Measurements from ENCODE around the gene GRM5.

GRM5 gene

GRCh38 chr11:88831303-88831890, 234.4 kb downstream of the GRM5 start:
- DNase-seq (ENCODE audit: low read depth): no peak

GRCh38 chr11:88827018-88827676, 238.6 kb downstream of the GRM5 start:
- no peak for DNase-seq (ENCODE audit: low read depth)

- DNase-seq (ENCODE audit: low read depth): no peak
Observed at GRCh38 chr11:88819616-88820015, 246.2 kb downstream of the GRM5 start.

DNA sequence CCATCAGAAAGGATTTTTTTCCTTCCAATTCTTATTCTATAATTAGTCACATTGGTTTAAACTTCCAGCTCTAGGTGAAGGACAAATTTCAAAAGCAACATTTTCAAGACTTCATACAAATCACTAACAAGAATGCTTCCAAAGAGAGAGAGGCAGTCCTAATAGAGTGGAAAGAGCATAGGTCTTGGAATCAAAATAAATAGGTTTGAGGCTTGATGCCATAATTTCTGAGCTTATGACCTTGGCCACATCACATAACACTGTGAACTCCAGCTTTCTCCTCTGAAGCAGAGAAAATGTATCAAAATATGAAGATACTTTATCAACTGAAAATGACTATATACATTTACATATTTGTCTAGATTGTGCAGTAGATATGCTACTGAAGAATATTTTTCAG, 246.8 kb downstream of the GRM5 start:
- no peak for DNase-seq (ENCODE audit: low read depth)

GRCh38 chr11:88815505-88815904, 250.3 kb downstream of the GRM5 start:
- no peak for DNase-seq (ENCODE audit: low read depth)

DNA sequence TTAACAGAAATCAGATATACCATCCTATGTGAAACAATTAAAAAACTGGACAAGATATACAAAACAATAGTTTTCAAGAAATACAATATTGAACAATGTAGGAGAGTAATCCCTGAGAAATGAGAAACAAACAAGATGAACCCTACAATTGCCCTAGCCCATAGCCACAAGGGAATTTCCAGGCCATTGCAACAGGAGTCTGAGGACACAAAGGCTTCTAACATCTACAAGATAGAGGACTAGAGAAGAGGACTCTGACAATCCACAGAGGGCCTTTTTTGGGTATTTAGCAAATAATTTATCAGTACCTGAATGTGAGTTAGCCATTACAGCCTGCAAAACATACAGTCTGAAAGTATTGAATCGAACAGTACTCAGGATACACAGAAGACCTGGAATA, 251.7 kb downstream of the GRM5 start:
- no peak for DNase-seq (ENCODE audit: low read depth)

DNA sequence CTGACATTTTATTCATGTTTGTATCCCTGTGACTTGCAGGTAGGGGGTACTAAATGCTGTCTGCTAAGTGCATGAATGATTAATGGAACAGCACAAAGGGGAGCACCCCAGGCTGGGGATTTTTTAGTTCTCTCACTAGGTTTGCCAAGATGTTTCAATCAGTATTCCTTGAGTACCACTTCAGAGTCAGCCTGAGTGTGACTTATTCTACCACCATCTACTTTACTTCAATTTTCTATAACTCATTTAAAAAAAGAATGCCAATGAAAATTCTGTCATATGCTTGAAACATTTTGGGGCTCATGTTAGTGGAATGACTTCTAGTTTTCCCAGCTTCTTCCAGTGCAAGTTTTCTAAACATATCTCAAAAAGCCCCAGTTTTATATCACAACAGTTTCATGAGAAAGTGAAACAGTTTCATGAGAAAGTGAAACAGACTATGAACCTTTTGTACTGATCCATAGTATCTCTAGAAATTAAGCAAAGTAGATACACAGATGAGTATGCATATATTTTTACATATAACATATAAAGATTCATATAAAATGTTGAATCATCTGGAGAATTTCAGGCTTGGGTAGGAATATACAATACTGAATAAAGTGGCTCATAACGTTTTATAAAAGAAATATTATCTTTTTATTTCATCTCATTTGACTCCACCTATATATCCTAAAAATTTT, 252.4 kb downstream of the GRM5 start:
- DNase-seq (ENCODE audit: low read depth): no peak

- no peak for DNase-seq (ENCODE audit: low read depth)
Observed at GRCh38 chr11:88810420-88811097, 255.2 kb downstream of the GRM5 start.

- DNase-seq (ENCODE audit: low read depth): no peak
Observed at GRCh38 chr11:88809126-88809525, 256.7 kb downstream of the GRM5 start.

DNA sequence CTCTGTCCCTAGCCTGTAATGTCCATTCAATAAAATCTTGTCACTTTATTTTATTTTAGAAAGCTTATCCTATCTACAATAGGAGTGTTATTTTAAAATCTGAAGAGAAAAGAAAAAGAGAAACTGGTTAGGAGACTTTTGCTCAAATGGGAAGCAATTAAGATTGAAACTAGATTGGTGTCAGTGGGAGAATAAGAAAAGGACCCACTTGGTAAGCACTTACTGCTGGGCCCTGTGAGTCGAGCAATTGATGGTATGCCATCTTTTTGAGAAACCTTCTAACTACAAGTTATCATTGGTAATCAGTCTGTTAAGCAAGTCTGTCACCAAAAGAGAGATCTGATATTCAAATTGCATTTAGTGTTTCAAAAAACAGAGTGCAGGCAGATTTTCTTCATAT, 258.4 kb downstream of the GRM5 start:
- no peak for DNase-seq (ENCODE audit: low read depth)

- no peak for DNase-seq (ENCODE audit: low read depth)
Observed at GRCh38 chr11:88806410-88806809, 259.4 kb downstream of the GRM5 start.

DNA sequence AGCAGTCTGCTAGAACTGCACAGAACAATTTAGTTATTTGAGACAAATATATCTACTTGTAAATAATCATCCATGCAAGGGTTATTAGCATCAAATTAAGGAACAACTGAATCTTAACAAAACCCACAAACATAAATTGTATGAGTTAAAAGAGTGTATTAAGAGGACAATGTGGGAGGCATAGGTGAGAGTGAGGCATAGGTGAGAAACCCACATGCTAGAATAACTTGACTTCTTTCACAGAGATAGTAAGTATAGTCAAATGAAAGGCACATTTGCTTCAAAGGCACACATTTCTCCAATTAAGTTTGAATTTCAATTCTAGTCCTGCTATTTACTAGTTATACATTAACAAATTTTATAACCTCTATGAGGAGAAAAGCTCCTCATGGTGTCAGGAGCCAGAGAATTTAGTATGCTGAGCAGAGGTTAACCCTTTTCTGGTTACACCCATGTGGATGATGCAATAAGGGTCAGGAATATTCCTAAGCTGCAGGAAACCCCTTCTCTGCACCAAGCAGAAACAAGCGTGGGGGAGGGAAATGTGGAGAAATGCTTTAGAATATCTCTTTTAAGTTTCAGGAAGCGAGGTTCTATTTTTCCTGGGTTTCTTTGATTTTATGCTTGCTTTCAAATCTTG, 264.2 kb downstream of the GRM5 start:
- no peak for DNase-seq (ENCODE audit: low read depth)

GRCh38 chr11:88799771-88800500, 265.8 kb downstream of the GRM5 start:
- no peak for DNase-seq (ENCODE audit: low read depth)

GRCh38 chr11:88790182-88790581, 275.6 kb downstream of the GRM5 start:
- DNase-seq (ENCODE audit: low read depth): no peak

DNA sequence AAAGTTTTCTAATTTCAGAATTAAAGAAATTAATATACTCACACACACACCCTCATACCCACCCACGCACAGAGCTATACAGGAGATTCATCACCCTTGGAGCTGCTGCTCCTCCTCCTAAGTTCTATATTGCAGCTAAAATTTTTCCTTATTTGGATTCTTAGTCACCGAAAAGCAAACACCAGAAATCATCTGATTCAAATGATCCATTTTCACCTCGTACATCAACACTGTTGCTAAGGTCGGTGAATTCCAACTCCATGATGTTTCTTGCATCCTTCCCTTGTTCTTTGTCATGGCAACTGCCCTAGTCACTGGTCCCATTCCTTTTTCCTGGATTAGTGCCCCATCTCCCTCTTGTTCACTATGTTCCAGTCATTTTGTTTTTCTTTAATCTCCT, 286.2 kb downstream of the GRM5 start:
- DNase-seq (ENCODE audit: low read depth): no peak

GRCh38 chr11:88770475-88771079, 295.2 kb downstream of the GRM5 start:
- DNase-seq (ENCODE audit: low read depth): no peak

- DNase-seq (ENCODE audit: low read depth): no peak
Observed at GRCh38 chr11:88744140-88744539, 321.6 kb downstream of the GRM5 start.

- DNase-seq (ENCODE audit: low read depth): no peak
Observed at GRCh38 chr11:88739524-88739923, 326.3 kb downstream of the GRM5 start.

DNA sequence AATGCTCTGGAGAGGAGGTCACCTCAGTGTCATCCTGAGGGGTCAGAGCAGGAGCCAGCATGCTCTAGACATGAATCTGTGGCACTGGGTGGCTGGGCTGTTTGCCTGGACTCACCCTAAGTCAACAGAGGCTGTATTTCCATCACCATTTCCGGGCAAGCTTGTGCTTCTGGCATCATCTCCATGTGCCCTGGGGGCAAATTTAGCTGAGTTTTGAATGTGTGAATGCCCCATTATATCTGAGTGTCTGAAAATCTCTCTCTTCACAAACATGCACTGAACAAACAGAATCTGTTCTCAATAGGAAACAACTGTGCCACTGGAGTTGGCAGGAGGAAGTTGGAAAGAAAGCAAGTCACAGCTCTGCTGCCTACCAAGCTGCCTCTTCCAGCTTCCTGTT, 356.2 kb downstream of the GRM5 start:
- no peak for DNase-seq (ENCODE audit: low read depth)

DNA sequence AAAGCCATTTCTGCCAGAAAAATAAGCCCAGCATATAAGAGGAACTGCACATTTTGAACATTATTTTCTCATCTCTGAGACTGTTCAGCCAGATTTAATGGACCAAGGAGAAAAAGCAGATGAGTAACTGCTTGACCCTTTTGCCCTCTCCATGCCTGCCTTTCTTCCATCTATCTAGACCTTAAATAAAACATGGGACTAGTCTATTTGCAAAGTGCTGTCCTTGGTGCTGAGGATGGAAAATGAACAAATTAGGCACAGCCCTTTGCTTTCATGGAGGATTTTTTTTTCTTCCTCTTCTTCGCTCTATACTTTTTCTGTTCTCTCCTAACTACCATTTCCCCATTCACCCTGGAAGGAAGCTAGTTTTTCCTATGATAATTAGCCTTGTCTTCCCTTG, 361.3 kb downstream of the GRM5 start:
- DNase-seq (ENCODE audit: low read depth): no peak

GRCh38 chr11:88701816-88702215, 364.0 kb downstream of the GRM5 start:
- DNase-seq (ENCODE audit: low read depth): no peak

All from activated T-helper 9 cell treated with anti-CD3 and anti-CD28 coated beads, Interleukin-2, amount 50 U/mL, for 16 hours (primary cell).